Measurements from ENCODE around the gene DDX25.

GRCh38 chr11:125904678-125905077, 370 bp downstream of the DDX25 start:
- TF ChIP-seq EZH2phosphoT487 (IDR thresholded peaks at IDR 0.05; ENCODE audit: low read depth, severe bottlenecking, unreplicated experiment) (no peak), CTCF (IDR thresholded peaks at IDR 0.05; ENCODE audit: poor library complexity) (no peak), EZH2 (IDR thresholded peaks at IDR 0.05; ENCODE audit: borderline replicate concordance) (no peak)

Measured in hepatocyte (in vitro differentiated cells).